Central memory CD8-positive, alpha-beta T cell (primary cell): ENCODE data around the gene KRTAP4-5.
"Not testable (repeated sequence)": the region's sequence is repeated elsewhere in the genome, so short reads cannot be mapped to it uniquely, and the experiment has no call there.

Source experiments
- ATAC-seq: fragments of 150-1000 bp; cut with Tn5 transposase; replicated peaks from 2 replicates; pipeline ENCODE4 v1.10.0; 2022; ENCODE audit warnings: mild to moderate bottlenecking, moderate FRiP score, moderate number of reproducible peaks; ENCODE audit not compliant: poor library complexity, severe bottlenecking; ENCODE audit errors: extremely low read depth
- DNase-seq, 2 donors: peaks; one replicate each; pipeline ENCODE4 v3.0.0; 2021; ENCODE audit warnings: low spot score in 2 of 2
- H3K27ac Mint-ChIP-seq: one replicate; pipeline ENCODE4 v1.8.0; 2022; ENCODE audit warnings: low read depth, mild to moderate bottlenecking, moderate library complexity, mixed read lengths
- H3K27me3 Mint-ChIP-seq: one replicate; pipeline ENCODE4 v1.8.0; 2022; ENCODE audit warnings: mixed read lengths
- H3K36me3 Mint-ChIP-seq: one replicate; pipeline ENCODE4 v1.8.0; 2022; ENCODE audit warnings: mild to moderate bottlenecking, moderate library complexity, mixed read lengths; ENCODE audit not compliant: insufficient read depth
- H3K4me1 Mint-ChIP-seq: one replicate; pipeline ENCODE4 v1.8.0; 2022; ENCODE audit warnings: mixed read lengths
- H3K4me3 Mint-ChIP-seq: one replicate; pipeline ENCODE4 v1.8.0; 2022; ENCODE audit warnings: mild to moderate bottlenecking, moderate library complexity, mixed read lengths
- H3K9me3 Mint-ChIP-seq: one replicate; pipeline ENCODE4 v1.8.0; 2022; ENCODE audit warnings: mixed read lengths

KRTAP4-5 gene

DNA sequence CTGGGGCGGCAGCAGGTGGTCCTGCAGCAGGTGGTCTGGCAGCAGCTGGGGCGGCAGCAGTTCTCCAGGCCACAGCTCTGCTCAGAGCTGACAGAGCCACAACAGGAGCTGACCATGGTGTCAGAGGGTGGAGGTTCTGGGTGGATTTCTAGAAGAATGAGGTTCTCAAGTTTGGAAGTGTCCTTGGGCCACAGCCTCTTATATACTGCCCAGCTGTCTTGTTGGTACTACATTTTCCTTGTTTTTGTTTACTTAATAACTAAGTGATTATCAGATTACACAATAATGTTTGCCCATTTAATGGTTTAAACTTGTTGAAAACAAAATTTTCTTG, at the start of gene KRTAP4-5:
Gene KRTAP4-5, minus strand, starts transcription at position 174 of the 334 bp plus-strand sequence. Its CDS starts 58 bp downstream, at position 116.
- no peaks in the 10 kb centered on the region for H3K4me1 Mint-ChIP-seq
- peak within 1 kb of the TSS; percentile 14 for H3K27ac Mint-ChIP-seq
- H3K9me3 Mint-ChIP-seq: no peaks in the 10 kb centered on the region
- DNase-seq: no peak
- H3K27me3 Mint-ChIP-seq: peaks cover 24% of the 10 kb centered on the region
- no peak within 1 kb of the TSS for H3K4me3 Mint-ChIP-seq
- ATAC-seq: no peak
- H3K36me3 Mint-ChIP-seq: no peaks in the 10 kb centered on the region

GRCh38 chr17:41196068-41196467, 46.4 kb upstream of the KRTAP4-5 start:
- Mint-ChIP-seq H3K27ac (no peak overlapping the region), H3K36me3 (no peaks in the 10 kb centered on the region), H3K4me1 (no peaks in the 10 kb centered on the region), H3K4me3 (no peak overlapping the region), H3K27me3 (peaks cover 32% of the 10 kb centered on the region), H3K9me3 (no peaks in the 10 kb centered on the region)
- DNase-seq: no peak
- ATAC-seq: no peak

GRCh38 chr17:41190328-41190727, 40.7 kb upstream of the KRTAP4-5 start:
- no peaks in the 10 kb centered on the region for H3K9me3 Mint-ChIP-seq
- no peak for DNase-seq
- H3K27ac Mint-ChIP-seq: no peak overlapping the region
- H3K4me3 Mint-ChIP-seq: no peak overlapping the region
- H3K4me1 Mint-ChIP-seq: no peaks in the 10 kb centered on the region
- no peak for ATAC-seq
- H3K36me3 Mint-ChIP-seq: no peaks in the 10 kb centered on the region
- peaks cover 61% of the 10 kb centered on the region for H3K27me3 Mint-ChIP-seq

- H3K27me3 Mint-ChIP-seq: peaks cover 61% of the 10 kb centered on the region
- H3K9me3 Mint-ChIP-seq, H3K36me3 Mint-ChIP-seq, H3K4me3 Mint-ChIP-seq, DNase-seq, H3K27ac Mint-ChIP-seq, ATAC-seq, H3K4me1 Mint-ChIP-seq: not testable (repeated sequence)
Measured at GRCh38 chr17:41189837-41190318, 40.3 kb upstream of the KRTAP4-5 start, which contains the start of gene KRTAP9-1. KRTAP9-1 (plus strand) TSS chr17:41189887; CDS start chr17:41189887, 0 bp downstream.

GRCh38 chr17:41186872-41187271, 37.2 kb upstream of the KRTAP4-5 start:
- Mint-ChIP-seq H3K9me3 (no peaks in the 10 kb centered on the region), H3K4me1 (no peaks in the 10 kb centered on the region), H3K36me3 (no peaks in the 10 kb centered on the region), H3K4me3 (no peak overlapping the region), H3K27ac (no peak overlapping the region), H3K27me3 (peaks cover 59% of the 10 kb centered on the region)
- DNase-seq (no peak), ATAC-seq (no peak)

DNA sequence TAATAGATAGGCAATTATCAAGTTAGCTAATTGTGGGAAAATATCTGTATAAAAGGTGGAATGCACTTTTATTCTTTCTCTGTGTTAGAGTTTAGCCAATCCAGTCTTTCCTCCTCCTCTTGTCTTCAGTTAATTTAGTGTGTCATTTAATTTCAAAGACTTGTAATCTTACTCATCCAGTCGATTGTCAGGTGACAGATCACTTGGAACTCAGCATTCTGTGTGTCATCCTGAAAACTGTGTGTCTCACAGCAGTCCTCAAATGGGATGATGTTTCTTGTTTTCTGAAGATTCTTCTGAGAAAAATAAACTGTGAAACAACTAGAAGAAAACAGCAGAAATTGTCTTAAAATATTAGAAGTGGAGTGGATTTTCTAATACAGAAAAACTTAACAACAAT, 35.4 kb upstream of the KRTAP4-5 start:
- H3K4me3 Mint-ChIP-seq: no peak overlapping the region
- H3K27me3 Mint-ChIP-seq: peaks cover 40% of the 10 kb centered on the region
- DNase-seq (no peak), ATAC-seq (no peak)
- no peaks in the 10 kb centered on the region for H3K36me3 Mint-ChIP-seq
- H3K9me3 Mint-ChIP-seq: no peaks in the 10 kb centered on the region
- no peak overlapping the region for H3K27ac Mint-ChIP-seq
- no peaks in the 10 kb centered on the region for H3K4me1 Mint-ChIP-seq

DNA sequence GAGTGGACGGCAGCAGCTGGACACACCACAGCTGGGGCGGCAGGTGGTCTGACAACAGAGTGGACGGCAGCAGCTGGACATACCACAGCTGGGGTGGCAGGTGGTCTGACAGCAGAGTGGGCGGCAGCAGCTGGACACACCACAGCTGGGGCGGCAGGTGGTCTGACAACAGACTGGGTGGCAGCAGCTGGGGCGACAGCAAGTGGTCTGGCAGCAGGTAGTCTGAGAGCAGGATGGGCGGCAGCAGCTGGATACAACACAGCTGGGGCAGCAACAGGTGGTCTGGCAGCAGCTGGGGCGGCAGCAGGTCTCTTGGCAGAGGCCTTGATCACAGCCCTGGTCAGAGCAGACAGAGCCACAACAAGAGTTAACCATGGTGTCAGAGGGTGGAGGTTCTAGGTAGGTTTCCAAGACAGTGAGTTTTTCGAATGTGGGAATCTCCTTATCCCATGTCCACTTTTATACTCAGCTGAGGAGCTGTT, 34.9 kb upstream of the KRTAP4-5 start, which contains the start of gene KRTAP4-1:
Gene KRTAP4-1, minus strand, starts transcription at position 432 of the 482 bp plus-strand sequence. Its CDS starts 57 bp downstream, at position 375.
- DNase-seq: no peak
- Mint-ChIP-seq H3K9me3 (no peaks in the 10 kb centered on the region), H3K27me3 (peaks cover 35% of the 10 kb centered on the region), H3K27ac (no peak within 1 kb of the TSS), H3K4me3 (no peak within 1 kb of the TSS), H3K36me3 (no peaks in the 10 kb centered on the region), H3K4me1 (no peaks in the 10 kb centered on the region)
- no peak for ATAC-seq

- Mint-ChIP-seq H3K36me3 (no peaks in the 10 kb centered on the region), H3K4me3 (no peak overlapping the region), H3K27ac (no peak overlapping the region), H3K4me1 (no peaks in the 10 kb centered on the region), H3K9me3 (no peaks in the 10 kb centered on the region), H3K27me3 (peaks cover 11% of the 10 kb centered on the region)
- ATAC-seq (no peak), DNase-seq (no peak)
Measured at GRCh38 chr17:41178843-41179616, 29.4 kb upstream of the KRTAP4-5 start.

DNA sequence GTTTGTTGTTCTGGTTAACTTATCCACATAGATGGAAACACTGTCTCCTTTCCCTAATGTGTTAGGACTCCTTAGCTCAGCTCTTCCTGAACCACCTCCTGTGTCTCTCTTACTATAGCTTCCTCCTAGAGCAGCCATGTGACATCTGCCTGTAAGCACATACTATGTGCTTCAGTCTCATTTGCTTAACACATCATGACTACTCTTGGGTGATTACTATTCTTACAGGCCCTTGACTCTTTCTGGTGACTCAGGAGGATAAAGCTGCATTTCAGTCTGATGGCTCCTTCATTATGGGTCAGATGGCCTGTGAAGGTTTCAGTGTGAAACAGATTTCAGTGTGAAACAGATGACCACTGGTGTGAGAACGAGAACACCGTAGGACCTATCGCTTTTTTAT, 28.7 kb upstream of the KRTAP4-5 start:
- H3K36me3 Mint-ChIP-seq: no peaks in the 10 kb centered on the region
- no peak for DNase-seq

DNA sequence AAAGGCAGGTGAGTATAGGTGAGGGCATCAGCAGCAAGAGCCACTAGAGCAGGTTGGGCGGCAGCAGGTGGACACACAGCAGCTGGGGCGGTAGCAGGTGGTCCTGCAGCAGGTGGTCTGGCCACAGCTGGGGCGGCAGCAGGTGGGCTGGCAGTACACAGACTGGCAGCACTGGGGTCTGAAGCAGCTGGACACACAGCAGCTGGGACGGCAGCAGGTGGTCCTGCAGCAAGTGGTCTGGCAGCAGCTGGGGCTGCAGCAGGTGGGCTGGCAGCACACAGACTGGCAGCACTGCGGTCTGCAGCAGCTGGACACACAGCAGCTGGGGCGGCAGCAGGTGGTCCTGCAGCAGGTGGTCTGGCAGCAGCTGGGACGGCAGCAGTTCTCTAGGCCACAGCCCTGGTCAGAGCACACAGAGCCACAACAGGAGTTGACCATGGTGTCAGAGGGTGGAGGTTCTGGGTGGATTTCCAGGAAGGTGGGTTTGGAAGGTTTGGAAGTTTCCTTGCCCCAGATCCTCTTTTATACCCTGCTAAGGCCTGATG, 28.2 kb upstream of the KRTAP4-5 start, which contains the start of gene KRTAP4-2:
Gene KRTAP4-2, minus strand, starts transcription at position 495 of the 545 bp plus-strand sequence. Its CDS starts 57 bp downstream, at position 438.
- peaks cover 11% of the 10 kb centered on the region for H3K27me3 Mint-ChIP-seq

More for the DNA sequence above, 28.7 kb upstream of the KRTAP4-5 start:
- H3K27ac Mint-ChIP-seq: no peak overlapping the region
- H3K4me3 Mint-ChIP-seq: no peak overlapping the region
- peaks cover 9% of the 10 kb centered on the region for H3K27me3 Mint-ChIP-seq
- H3K4me1 Mint-ChIP-seq: peaks cover 3% of the 10 kb centered on the region
- no peaks in the 10 kb centered on the region for H3K9me3 Mint-ChIP-seq
- no peak for ATAC-seq

GRCh38 chr17:41176744-41177387, 27.2 kb upstream of the KRTAP4-5 start:
- H3K36me3 Mint-ChIP-seq: peaks cover under 1% of the 10 kb centered on the region
- no peak overlapping the region for H3K27ac Mint-ChIP-seq
- no peak overlapping the region for H3K4me3 Mint-ChIP-seq
- H3K27me3 Mint-ChIP-seq: peaks cover 20% of the 10 kb centered on the region
- DNase-seq: no peak
- H3K4me1 Mint-ChIP-seq: peaks cover 5% of the 10 kb centered on the region
- no peak for ATAC-seq
- H3K9me3 Mint-ChIP-seq: no peaks in the 10 kb centered on the region

More for the DNA sequence above, 28.2 kb upstream of the KRTAP4-5 start, which contains the start of gene KRTAP4-2:
- ATAC-seq (no peak), DNase-seq (no peak)
- no peak within 1 kb of the TSS for H3K4me3 Mint-ChIP-seq
- H3K36me3 Mint-ChIP-seq: no peaks in the 10 kb centered on the region
- H3K4me1 Mint-ChIP-seq: peaks cover 5% of the 10 kb centered on the region
- H3K27ac Mint-ChIP-seq: no peak within 1 kb of the TSS
- no peaks in the 10 kb centered on the region for H3K9me3 Mint-ChIP-seq

DNA sequence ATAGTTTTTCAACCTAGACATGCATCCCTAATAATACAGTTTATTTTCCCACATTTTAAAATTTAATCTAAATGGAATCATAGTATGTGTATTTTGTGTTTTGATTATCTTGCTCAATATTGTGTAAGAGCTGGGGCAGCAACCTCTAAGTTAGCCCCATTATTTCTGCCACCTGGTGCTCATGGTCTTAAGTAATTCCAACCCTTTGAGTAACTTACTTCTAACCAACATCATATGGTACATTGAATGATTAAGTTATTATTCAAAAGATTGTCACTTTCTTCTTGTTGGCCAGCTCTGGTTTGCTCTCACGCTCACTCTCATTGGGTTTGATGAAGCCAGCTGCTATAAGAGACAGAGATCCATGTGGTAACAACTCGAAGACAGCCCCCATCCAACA, 22.3 kb upstream of the KRTAP4-5 start:
- Mint-ChIP-seq H3K27ac (no peak overlapping the region), H3K4me3 (no peak overlapping the region), H3K9me3 (no peaks in the 10 kb centered on the region), H3K4me1 (peaks cover 5% of the 10 kb centered on the region), H3K36me3 (peaks cover 2% of the 10 kb centered on the region), H3K27me3 (peaks cover 21% of the 10 kb centered on the region)
- ATAC-seq (no peak), DNase-seq (no peak)
